ENCODE measurements around the gene CMPK1.

CMPK1 gene

GRCh38 chr1:47382399-47382983 is 48.9 kb downstream of the CMPK1 start:
- Histone ChIP-seq H3K4me3 (ENCODE audit: low read length) (no peak overlapping the region), H3K9me3 (replicated peaks; ENCODE audit: low read length) (no peaks in the 10 kb centered on the region), H3K9ac (ENCODE audit: low read depth, low read length) (no peak overlapping the region), H3K4me1 (ENCODE audit: control insufficient read depth, insufficient read depth, low read length) (no peaks in the 10 kb centered on the region), H3K27me3 (ENCODE audit: control insufficient read depth, insufficient read depth, low read length) (no peaks in the 10 kb centered on the region), H3K36me3 (ENCODE audit: insufficient read depth, low read length) (peaks cover 32% of the 10 kb centered on the region), H3K4me2 (ENCODE audit: low read length) (no peak overlapping the region)

- Histone ChIP-seq H3K27me3 (ENCODE audit: control insufficient read depth, insufficient read depth, low read length) (no peaks in the 10 kb centered on the region), H3K4me2 (ENCODE audit: low read length) (no peak overlapping the region), H3K9ac (ENCODE audit: low read depth, low read length) (no peak overlapping the region), H3K4me3 (ENCODE audit: low read length) (no peak overlapping the region), H3K9me3 (replicated peaks; ENCODE audit: low read length) (no peaks in the 10 kb centered on the region), H3K36me3 (ENCODE audit: insufficient read depth, low read length) (peaks cover 27% of the 10 kb centered on the region), H3K4me1 (ENCODE audit: control insufficient read depth, insufficient read depth, low read length) (no peaks in the 10 kb centered on the region)
Observed at GRCh38 chr1:47384083-47384482, 50.5 kb downstream of the CMPK1 start.

DNA sequence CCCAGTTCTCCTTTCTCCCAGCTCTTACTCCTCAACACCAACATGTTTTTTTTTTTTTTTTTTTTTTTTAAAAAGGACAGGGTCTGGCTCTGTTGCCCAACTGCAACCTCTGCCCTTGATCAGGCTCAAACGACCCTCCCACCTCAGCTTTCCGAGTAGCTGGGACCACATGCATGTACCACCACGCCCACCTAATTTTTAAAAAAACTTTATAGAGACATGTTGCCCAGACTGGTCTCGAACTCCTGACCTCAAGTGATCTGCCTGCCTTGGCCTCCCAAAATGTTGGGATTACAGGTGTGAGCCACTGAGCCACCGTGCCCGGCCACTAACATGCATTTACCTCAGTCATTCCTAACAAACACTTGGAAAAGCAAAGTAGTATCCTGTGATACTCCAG is 51.4 kb downstream of the CMPK1 start:
- Histone ChIP-seq H3K4me1 (ENCODE audit: control insufficient read depth, insufficient read depth, low read length) (no peaks in the 10 kb centered on the region), H3K4me2 (ENCODE audit: low read length) (no peak overlapping the region), H3K9me3 (replicated peaks; ENCODE audit: low read length) (no peaks in the 10 kb centered on the region), H3K27me3 (ENCODE audit: control insufficient read depth, insufficient read depth, low read length) (no peaks in the 10 kb centered on the region), H3K9ac (ENCODE audit: low read depth, low read length) (no peak overlapping the region), H3K4me3 (ENCODE audit: low read length) (no peak overlapping the region), H3K36me3 (ENCODE audit: insufficient read depth, low read length) (peaks cover 21% of the 10 kb centered on the region)

- no peak overlapping the region for H3K4me2 ChIP-seq (ENCODE audit: low read length)
- no peak overlapping the region for H3K9ac ChIP-seq (ENCODE audit: low read depth, low read length)
- no peaks in the 10 kb centered on the region for H3K4me1 ChIP-seq (ENCODE audit: control insufficient read depth, insufficient read depth, low read length)
- peaks cover 14% of the 10 kb centered on the region for H3K36me3 ChIP-seq (ENCODE audit: insufficient read depth, low read length)
- no peaks in the 10 kb centered on the region for H3K27me3 ChIP-seq (ENCODE audit: control insufficient read depth, insufficient read depth, low read length)
- no peaks in the 10 kb centered on the region for H3K9me3 ChIP-seq (replicated peaks; ENCODE audit: low read length)
- no peak overlapping the region for H3K4me3 ChIP-seq (ENCODE audit: low read length)
Observed at GRCh38 chr1:47386268-47386667, 52.7 kb downstream of the CMPK1 start.

DNA sequence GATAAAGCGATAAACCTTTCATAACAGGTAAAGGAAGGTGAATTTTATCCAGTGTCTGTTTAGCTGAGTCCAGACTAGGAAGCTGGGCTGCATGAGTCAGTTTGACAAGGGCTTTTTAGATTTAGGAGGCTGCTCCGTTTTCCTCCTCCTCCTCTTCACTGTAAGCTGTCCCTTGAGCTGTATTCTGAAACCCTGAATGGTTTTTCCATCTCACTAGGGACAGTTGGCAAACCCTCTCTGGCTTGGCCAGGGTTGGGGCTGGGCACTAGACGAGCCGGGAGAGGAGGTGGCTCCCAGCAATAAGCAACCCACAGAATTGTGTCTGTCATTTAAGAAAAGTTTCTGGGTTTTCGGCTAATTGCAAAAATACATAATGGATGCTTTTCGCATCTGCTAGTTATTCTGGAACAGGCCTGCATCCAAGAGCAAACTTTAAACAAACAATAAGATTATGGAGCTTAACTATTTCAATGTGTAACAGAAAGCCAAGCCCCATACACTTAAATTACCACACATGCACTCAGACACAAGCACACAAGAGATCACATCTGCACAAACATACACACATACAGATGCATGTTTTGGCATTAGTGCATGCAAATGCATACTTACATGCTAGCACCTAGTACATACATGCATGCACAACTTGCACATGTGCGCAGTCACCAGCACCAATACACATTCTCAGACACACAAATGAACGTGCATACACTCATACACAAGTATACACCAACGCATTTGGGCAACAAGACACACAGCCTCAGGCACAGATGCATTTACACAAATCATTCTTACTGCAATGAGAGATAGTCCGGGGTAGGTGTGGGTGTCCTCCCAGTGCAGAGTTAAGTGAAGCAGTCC is 54.7 kb downstream of the CMPK1 start:
- Histone ChIP-seq H3K9me3 (replicated peaks; ENCODE audit: low read length) (no peaks in the 10 kb centered on the region), H3K27me3 (ENCODE audit: control insufficient read depth, insufficient read depth, low read length) (no peaks in the 10 kb centered on the region), H3K4me1 (ENCODE audit: control insufficient read depth, insufficient read depth, low read length) (peaks cover 5% of the 10 kb centered on the region), H3K4me2 (ENCODE audit: low read length) (no peak overlapping the region), H3K36me3 (ENCODE audit: insufficient read depth, low read length) (peaks cover 2% of the 10 kb centered on the region), H3K4me3 (ENCODE audit: low read length) (no peak overlapping the region), H3K9ac (ENCODE audit: low read depth, low read length) (no peak overlapping the region)

- no peak overlapping the region for H3K4me3 ChIP-seq (ENCODE audit: low read length)
- no peaks in the 10 kb centered on the region for H3K36me3 ChIP-seq (ENCODE audit: insufficient read depth, low read length)
- H3K4me2 ChIP-seq (ENCODE audit: low read length) = no peak overlapping the region
- H3K9me3 ChIP-seq (replicated peaks; ENCODE audit: low read length) = no peaks in the 10 kb centered on the region
- peaks cover 8% of the 10 kb centered on the region for H3K4me1 ChIP-seq (ENCODE audit: control insufficient read depth, insufficient read depth, low read length)
- no peaks in the 10 kb centered on the region for H3K27me3 ChIP-seq (ENCODE audit: control insufficient read depth, insufficient read depth, low read length)
- no peak overlapping the region for H3K9ac ChIP-seq (ENCODE audit: low read depth, low read length)
Observed at GRCh38 chr1:47388891-47389238, 55.3 kb downstream of the CMPK1 start.

DNA sequence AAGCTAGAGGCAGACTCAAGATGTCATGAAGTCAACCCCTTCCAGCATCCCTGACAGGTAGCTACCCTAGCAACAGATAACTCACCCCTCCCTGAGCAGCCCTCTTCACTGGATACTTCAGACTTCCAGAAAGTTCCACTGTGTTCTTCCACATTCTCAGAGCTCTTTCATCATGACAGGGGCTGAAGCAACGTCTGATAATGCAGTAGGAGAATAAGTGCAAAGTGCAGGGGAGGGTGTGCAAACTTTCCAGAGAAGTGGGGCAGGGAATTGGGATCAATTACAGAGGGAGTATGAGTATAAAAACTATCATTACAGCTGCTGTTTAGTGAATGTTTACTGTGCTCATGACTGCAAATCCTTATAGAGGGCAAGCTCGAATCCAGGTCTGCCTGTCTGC is 56.1 kb downstream of the CMPK1 start:
- H3K4me3 ChIP-seq (ENCODE audit: low read length) = no peak overlapping the region
- no peak overlapping the region for H3K9ac ChIP-seq (ENCODE audit: low read depth, low read length)
- H3K36me3 ChIP-seq (ENCODE audit: insufficient read depth, low read length) = no peaks in the 10 kb centered on the region
- peaks cover 8% of the 10 kb centered on the region for H3K4me1 ChIP-seq (ENCODE audit: control insufficient read depth, insufficient read depth, low read length)
- H3K9me3 ChIP-seq (replicated peaks; ENCODE audit: low read length) = no peaks in the 10 kb centered on the region
- H3K27me3 ChIP-seq (ENCODE audit: control insufficient read depth, insufficient read depth, low read length) = no peaks in the 10 kb centered on the region
- no peak overlapping the region for H3K4me2 ChIP-seq (ENCODE audit: low read length)

DNA sequence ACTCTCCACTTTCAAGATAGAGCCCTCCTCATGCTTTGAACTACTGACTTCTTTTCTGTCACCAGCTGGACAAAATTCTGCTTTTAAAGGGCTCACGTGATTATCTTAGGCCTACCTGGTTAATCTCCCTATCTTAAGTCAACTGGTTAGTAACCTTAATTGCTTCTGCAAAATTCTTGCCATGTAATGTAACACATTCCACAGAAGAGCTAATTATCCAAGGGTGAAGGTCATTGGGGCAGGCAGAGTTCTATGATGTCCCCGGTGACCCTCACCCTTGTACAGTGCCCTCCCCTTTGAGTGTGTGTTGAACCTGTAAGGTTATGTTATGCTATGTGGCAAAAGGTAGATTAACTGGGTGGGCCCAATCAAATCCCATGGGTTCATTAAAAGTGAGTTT is 57.3 kb downstream of the CMPK1 start:
- Histone ChIP-seq H3K4me1 (ENCODE audit: control insufficient read depth, insufficient read depth, low read length) (peaks cover 8% of the 10 kb centered on the region), H3K4me2 (ENCODE audit: low read length) (no peak overlapping the region), H3K36me3 (ENCODE audit: insufficient read depth, low read length) (no peaks in the 10 kb centered on the region), H3K9me3 (replicated peaks; ENCODE audit: low read length) (no peaks in the 10 kb centered on the region), H3K27me3 (ENCODE audit: control insufficient read depth, insufficient read depth, low read length) (no peaks in the 10 kb centered on the region), H3K4me3 (ENCODE audit: low read length) (no peak overlapping the region), H3K9ac (ENCODE audit: low read depth, low read length) (no peak overlapping the region)

- peak overlapping the region; percentile 24 for H3K4me2 ChIP-seq (ENCODE audit: low read length)
- H3K27me3 ChIP-seq (ENCODE audit: control insufficient read depth, insufficient read depth, low read length) = no peaks in the 10 kb centered on the region
Observed at GRCh38 chr1:47393141-47393540, 59.6 kb downstream of the CMPK1 start.

DNA sequence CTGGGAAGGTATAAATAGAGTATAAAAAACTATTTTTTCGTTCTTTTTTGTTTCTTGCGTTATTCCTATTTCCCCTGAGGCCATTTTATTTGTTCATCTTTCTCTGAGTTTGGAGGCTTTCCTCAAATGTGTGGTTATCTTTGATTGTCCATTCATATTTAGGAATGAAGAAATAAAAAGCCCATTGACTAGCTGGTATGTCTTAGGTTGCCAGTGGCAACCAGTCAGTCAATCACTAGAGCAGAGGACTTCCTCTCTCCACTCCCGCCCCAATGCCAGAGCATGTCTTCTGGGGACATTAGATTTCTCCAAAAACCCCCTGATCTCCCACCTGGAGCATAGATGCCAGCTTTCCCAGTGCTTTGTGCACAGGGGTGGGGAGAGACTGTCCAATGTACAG is 61.8 kb downstream of the CMPK1 start:
- Histone ChIP-seq H3K4me3 (ENCODE audit: low read length) (no peak overlapping the region), H3K9ac (ENCODE audit: low read depth, low read length) (no peak overlapping the region), H3K4me2 (ENCODE audit: low read length) (no peak overlapping the region), H3K9me3 (replicated peaks; ENCODE audit: low read length) (no peaks in the 10 kb centered on the region), H3K4me1 (ENCODE audit: control insufficient read depth, insufficient read depth, low read length) (peaks cover 8% of the 10 kb centered on the region), H3K36me3 (ENCODE audit: insufficient read depth, low read length) (no peaks in the 10 kb centered on the region), H3K27me3 (ENCODE audit: control insufficient read depth, insufficient read depth, low read length) (peaks cover 3% of the 10 kb centered on the region)

More at GRCh38 chr1:47393141-47393540, 59.6 kb downstream of the CMPK1 start:
- peaks cover 8% of the 10 kb centered on the region for H3K4me1 ChIP-seq (ENCODE audit: control insufficient read depth, insufficient read depth, low read length)
- H3K4me3 ChIP-seq (ENCODE audit: low read length) = no peak overlapping the region
- no peak overlapping the region for H3K9ac ChIP-seq (ENCODE audit: low read depth, low read length)
- no peaks in the 10 kb centered on the region for H3K9me3 ChIP-seq (replicated peaks; ENCODE audit: low read length)
- no peaks in the 10 kb centered on the region for H3K36me3 ChIP-seq (ENCODE audit: insufficient read depth, low read length)

GRCh38 chr1:47396671-47397196 is 63.1 kb downstream of the CMPK1 start:
- Histone ChIP-seq H3K4me2 (ENCODE audit: low read length) (no peak overlapping the region), H3K4me1 (ENCODE audit: control insufficient read depth, insufficient read depth, low read length) (peaks cover 8% of the 10 kb centered on the region), H3K9ac (ENCODE audit: low read depth, low read length) (no peak overlapping the region), H3K4me3 (ENCODE audit: low read length) (no peak overlapping the region), H3K36me3 (ENCODE audit: insufficient read depth, low read length) (no peaks in the 10 kb centered on the region), H3K27me3 (ENCODE audit: control insufficient read depth, insufficient read depth, low read length) (peaks cover 3% of the 10 kb centered on the region), H3K9me3 (replicated peaks; ENCODE audit: low read length) (no peaks in the 10 kb centered on the region)
